ENCODE measurements around the gene PPP6R2.
A peak's percentile ranks its signal among the peaks of the same experiment; 100 is the strongest.

PPP6R2 gene

DNA sequence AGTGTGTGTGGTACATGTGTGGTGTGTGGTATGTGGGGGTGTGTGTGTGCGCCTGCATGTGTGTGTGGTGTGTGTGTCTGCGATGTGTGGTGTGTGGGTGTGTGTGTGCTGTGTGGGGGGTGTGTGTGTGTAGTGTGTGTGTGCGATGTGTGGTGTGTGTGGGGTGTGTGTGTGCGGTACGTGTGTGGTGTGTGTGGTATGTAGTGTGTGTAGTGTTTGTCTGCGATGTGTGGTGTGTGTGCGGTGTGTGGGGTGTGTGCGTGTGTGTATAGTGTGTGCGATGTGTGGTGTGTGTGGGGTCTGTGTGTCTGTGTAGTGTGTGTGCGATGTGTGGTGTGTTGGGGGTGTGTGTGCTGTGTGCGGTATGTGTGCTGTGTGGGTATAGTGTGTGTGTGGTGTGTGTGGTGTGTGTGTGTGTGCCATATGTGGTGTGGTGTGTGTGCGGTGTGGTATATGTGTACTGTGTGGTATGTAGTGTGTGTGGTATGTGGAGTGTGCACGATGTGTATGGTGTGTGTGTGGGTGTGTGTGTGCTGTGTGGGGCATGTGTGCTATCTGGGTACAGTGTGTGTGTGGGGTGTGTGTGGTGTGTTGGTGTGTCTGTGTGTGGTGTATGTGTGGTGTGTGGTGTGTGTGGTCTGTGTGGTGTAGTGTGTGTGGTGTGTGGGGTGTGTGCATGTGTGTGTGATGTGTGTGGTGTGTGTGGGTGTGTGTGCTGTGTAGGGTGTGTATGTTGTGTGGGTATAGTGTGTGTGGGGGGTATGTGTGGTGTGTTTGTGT is 5.7 kb upstream of the PPP6R2 start:
- DNase-seq (ENCODE audit: low read depth): no peak
- no peak for TF ChIP-seq MYC (IDR thresholded peaks at IDR 0.05; ENCODE audit: low read depth, low read length)
- TF ChIP-seq, protein P1, sequence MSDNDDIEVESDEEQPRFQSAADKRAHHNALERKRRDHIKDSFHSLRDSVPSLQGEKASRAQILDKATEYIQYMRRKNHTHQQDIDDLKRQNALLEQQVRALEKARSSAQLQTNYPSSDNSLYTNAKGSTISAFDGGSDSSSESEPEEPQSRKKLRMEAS (IDR thresholded peaks at IDR 0.05; ENCODE audit: low read depth, low read length): no peak
- TF ChIP-seq, protein P2, sequence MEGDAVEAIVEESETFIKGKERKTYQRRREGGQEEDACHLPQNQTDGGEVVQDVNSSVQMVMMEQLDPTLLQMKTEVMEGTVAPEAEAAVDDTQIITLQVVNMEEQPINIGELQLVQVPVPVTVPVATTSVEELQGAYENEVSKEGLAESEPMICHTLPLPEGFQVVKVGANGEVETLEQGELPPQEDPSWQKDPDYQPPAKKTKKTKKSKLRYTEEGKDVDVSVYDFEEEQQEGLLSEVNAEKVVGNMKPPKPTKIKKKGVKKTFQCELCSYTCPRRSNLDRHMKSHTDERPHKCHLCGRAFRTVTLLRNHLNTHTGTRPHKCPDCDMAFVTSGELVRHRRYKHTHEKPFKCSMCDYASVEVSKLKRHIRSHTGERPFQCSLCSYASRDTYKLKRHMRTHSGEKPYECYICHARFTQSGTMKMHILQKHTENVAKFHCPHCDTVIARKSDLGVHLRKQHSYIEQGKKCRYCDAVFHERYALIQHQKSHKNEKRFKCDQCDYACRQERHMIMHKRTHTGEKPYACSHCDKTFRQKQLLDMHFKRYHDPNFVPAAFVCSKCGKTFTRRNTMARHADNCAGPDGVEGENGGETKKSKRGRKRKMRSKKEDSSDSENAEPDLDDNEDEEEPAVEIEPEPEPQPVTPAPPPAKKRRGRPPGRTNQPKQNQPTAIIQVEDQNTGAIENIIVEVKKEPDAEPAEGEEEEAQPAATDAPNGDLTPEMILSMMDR (IDR thresholded peaks at IDR 0.05; ENCODE audit: low read depth, low read length): no peak
- TF ChIP-seq POLR2A (IDR thresholded peaks at IDR 0.05; ENCODE audit: extremely low read depth, insufficient read length): no peak
- no peak overlapping the region for H3K4me3 ChIP-seq (ENCODE audit: low read depth, low read length)

DNA sequence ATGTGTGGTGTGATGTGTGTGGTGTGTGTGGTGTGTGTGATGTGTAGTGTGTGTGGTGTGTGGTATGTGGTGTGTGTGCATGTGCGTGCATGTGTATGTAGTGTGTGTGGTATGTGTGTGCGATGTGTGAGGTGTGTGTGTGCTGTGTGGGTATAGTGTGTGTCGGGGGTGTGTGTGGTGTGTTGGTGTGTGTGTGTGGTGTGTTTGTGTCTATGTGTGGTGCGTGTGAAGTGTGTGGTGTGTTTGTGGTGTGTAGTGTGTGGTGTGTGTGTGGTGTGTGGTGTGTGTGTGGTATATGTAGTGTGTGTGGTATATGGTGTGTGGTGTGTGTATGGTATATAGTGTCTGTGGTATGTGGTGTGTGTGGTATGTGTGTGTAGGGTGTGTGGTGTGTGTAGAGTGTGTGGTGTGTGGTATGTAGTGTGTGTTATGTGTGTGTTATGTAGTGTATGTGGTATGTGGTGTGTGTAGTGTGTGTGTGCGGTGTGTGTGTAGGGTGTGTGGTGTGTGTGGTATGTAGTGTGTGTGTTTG is 5.0 kb upstream of the PPP6R2 start:
- TF ChIP-seq MYC (IDR thresholded peaks at IDR 0.05; ENCODE audit: low read depth, low read length) (no peak), POLR2A (IDR thresholded peaks at IDR 0.05; ENCODE audit: extremely low read depth, insufficient read length) (no peak)
- TF ChIP-seq, protein P2 (IDR thresholded peaks at IDR 0.05; ENCODE audit: low read depth, low read length): no peak
- TF ChIP-seq, protein P1 (IDR thresholded peaks at IDR 0.05; ENCODE audit: low read depth, low read length): no peak
- no peak overlapping the region for H3K4me3 ChIP-seq (ENCODE audit: low read depth, low read length)

DNA sequence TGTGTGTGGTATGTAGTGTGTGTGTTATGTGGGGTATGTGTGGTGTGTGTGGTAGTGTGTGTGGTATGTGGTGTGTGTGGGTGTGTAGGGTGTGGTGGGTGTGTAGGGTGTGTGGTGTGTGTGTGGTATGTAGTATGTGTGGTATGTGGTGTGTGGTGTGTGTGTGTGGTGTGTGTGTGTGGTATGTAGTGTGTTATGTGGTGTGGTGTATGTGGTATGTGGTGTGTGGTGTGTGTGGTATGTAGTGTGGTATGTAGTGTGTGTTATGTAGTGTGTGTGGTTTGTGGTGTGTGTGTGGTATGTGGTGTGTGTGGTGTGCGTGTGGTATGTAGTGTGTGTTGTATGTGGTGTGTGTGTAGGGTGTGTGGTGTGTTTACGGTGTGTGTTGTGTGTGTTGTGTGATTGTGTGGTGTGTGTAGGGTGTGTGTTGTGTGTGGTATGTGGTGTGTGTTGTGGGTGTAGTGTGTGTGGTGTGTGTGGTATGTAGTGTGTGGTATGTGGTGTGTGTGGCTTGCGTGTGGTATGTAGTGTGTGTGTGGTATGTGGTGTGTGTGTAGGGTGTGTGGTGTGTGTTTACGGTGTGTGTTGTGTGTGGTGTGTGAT is 4.2 kb upstream of the PPP6R2 start:
- no peak for DNase-seq (ENCODE audit: low read depth)
- no peak for TF ChIP-seq MYC (IDR thresholded peaks at IDR 0.05; ENCODE audit: low read depth, low read length)
- TF ChIP-seq, protein P2 (IDR thresholded peaks at IDR 0.05; ENCODE audit: low read depth, low read length): no peak
- TF ChIP-seq POLR2A (IDR thresholded peaks at IDR 0.05; ENCODE audit: extremely low read depth, insufficient read length): no peak
- TF ChIP-seq, protein P1 (IDR thresholded peaks at IDR 0.05; ENCODE audit: low read depth, low read length): no peak
- H3K4me3 ChIP-seq (ENCODE audit: low read depth, low read length): no peak overlapping the region

More for the DNA sequence above, 5.0 kb upstream of the PPP6R2 start:
- DNase-seq (ENCODE audit: low read depth): no peak

DNA sequence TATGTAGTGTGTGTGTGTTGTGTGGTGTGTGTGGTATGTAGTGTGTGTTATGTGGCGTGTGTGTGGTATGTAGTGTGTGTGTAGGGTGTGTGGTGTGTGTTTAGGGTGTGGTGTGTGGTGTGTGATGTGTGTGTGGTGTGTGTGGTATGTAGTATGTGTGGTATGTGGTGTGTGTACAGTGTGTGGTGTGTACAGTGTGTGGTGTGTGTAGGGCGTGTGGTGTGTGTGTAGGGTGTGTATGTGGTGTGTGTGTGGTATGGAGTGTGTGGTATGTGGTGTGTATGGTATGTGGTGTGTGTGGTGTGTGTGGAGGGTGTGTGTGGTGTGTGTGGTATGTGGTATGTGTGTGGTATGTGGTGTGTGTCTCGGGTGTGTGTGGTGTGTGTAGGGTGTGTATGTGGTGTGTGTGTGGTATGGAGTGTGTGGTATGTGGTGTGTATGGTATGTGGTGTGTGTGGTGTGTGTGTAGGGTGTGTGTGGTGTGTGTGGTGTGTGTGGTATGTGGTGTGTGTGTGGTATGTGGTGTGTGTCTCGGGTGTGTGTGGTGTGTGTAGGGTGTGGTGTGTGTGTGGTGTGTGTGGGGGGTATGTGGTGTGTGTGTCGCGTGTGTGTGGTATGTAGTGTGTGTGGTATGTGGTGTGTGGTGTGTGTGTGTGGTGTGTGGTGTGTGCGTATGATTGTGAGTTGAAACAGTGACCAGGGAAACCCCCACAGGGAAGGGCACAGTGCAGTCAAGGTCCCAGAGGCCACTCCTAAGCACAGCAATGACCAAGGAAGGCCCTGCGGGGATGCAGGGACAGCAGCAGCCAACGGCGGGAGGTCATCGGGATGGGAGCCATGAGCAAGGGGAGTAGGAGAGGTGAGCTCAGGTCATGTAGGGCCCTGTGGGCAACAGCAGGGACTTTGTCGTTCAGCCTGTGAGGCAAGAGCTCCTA is 2.9 kb upstream of the PPP6R2 start:
- DNase-seq (ENCODE audit: low read depth): peak; percentile 26
- H3K4me3 ChIP-seq (ENCODE audit: low read depth, low read length): no peak overlapping the region
- TF ChIP-seq, protein P2 (IDR thresholded peaks at IDR 0.05; ENCODE audit: low read depth, low read length): no peak
- no peak for TF ChIP-seq POLR2A (IDR thresholded peaks at IDR 0.05; ENCODE audit: extremely low read depth, insufficient read length)
- no peak for TF ChIP-seq MYC (IDR thresholded peaks at IDR 0.05; ENCODE audit: low read depth, low read length)
- TF ChIP-seq, protein P1 (IDR thresholded peaks at IDR 0.05; ENCODE audit: low read depth, low read length): no peak

DNA sequence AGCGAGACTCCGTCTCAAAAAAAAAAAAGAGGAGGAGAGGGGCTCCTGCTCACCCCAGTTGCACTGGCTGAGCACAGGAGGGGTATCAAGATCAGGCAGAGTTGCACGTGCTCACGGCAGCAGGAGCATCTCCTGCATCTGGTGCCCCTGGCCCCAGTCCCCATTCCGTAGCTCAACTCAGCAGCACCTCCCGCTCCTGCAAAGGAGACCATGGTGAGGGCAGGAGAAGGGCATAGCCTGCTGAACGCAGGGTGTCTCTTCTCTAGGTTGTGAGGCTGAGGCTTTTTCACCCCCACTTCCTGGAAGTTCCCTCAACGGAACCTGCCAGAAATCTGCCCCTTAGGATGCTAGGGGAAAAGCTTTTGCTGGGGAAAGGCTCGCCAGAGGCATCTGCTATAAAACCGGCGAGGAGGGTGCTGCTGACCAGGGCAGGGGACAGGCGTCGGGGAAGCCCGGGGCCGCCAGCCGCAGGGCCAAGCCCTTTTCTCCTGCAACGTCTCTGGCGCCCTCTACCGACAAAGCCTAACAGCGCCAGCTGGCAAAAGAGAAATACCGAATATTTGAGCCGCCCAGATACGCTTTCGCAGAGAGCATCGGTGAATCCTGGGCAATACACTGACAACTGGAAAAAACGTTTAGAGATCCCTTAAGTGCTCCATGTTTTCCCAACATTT is 1.0 kb upstream of the PPP6R2 start:
- no peak for TF ChIP-seq MYC (IDR thresholded peaks at IDR 0.05; ENCODE audit: low read depth, low read length)
- TF ChIP-seq, protein P1 (IDR thresholded peaks at IDR 0.05; ENCODE audit: low read depth, low read length): peak; percentile 34; the same call in 1 of the 2 replicates
- TF ChIP-seq, protein P2 (IDR thresholded peaks at IDR 0.05; ENCODE audit: low read depth, low read length): peak; percentile 79
- no peak for TF ChIP-seq POLR2A (IDR thresholded peaks at IDR 0.05; ENCODE audit: extremely low read depth, insufficient read length)
- DNase-seq (ENCODE audit: low read depth): peak; percentile 87
- peak overlapping the region; percentile 69 for H3K4me3 ChIP-seq (ENCODE audit: low read depth, low read length)

Measured in NB4 (cell line).